ENCODE measurements around the gene ARHGEF7.
"Not testable (repeated sequence)": the region's sequence is repeated elsewhere in the genome, so short reads cannot be mapped to it uniquely, and the experiment has no call there.

- not testable (repeated sequence) for TF ChIP-seq CTCF (IDR thresholded peaks at IDR 0.05; ENCODE audit: insufficient read depth, low read length, poor library complexity, severe bottlenecking); EZH2phosphoT487 (conservative IDR thresholded peaks at IDR 0.05; ENCODE audit: low read length)
These were observed 32.3 kb upstream of the ARHGEF7 start for GRCh38 chr13:111082769-111083168.

All from SU-DHL-6 (cell line).